AG09309 (cell line): Measurements from ENCODE around the gene KRT7.

Source experiments
- DNase-seq: peaks from one replicate; pipeline ENCODE4 v3.0.0-alpha.2; 2010; ENCODE audit warnings: low read depth
- H3K4me3 ChIP-seq: 2 replicates; pipeline ENCODE4 v1.5.1; 2011; ENCODE audit warnings: mild to moderate bottlenecking, low read depth, low read length, moderate library complexity; ENCODE audit not compliant: control insufficient read depth
- CTCF ChIP-seq: IDR thresholded peaks from 2 replicates; pipeline ENCODE4 v1.5.1; 2011; ENCODE audit warnings: mild to moderate bottlenecking, low read depth, low read length, inconsistent platforms; ENCODE audit not compliant: insufficient read depth, control insufficient read depth; ENCODE audit errors: missing control alignments

The KRT7 gene

DNA sequence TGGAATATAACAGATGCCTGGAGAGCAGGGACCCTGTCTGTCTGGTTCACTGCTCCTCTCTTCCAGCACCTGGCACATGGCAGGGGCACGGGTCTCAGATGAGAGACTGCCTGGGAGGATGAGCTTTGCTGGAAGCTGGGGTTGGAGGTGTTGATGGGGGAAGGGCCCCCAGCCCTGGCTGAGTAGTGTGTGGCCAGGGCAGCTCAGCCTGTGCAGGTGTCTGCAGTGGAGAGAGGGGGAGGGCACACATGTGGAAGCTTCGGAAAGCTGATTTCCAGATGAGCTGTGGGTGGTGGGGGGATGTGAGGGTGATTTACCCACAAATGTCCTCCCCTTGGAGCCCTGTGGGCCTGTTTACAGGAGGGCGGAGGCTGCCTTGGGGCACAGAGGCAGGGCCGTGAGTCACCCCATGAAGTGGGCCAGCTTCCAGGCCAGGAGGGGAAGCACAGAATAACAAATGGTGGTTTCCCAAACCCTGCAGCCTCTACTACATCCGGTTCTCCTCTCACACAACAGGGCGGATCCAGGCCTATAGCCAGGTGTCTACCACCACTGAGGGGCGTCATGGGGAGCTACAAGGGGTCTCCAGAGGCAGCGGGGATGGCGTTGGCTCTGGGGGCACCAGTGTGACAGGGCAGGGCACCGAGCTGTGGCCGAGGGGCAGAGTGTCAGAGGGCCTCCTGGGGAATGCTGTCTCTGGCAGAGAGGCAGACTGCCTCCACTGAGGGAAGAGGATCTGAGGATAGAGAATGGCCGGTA lies 11.0 kb downstream of the KRT7 start:
- H3K4me3 ChIP-seq = no peak overlapping the region
- no peak for TF ChIP-seq CTCF
- DNase-seq = peak; percentile 75

GRCh38 chr12:52244615-52244994 lies 11.6 kb downstream of the KRT7 start:
- DNase-seq = no peak
- TF ChIP-seq CTCF = no peak
- H3K4me3 ChIP-seq = no peak overlapping the region

- no peak for TF ChIP-seq CTCF
- DNase-seq = no peak
- no peak overlapping the region for H3K4me3 ChIP-seq
These were observed 12.4 kb downstream of the KRT7 start for GRCh38 chr12:52245259-52245961.

GRCh38 chr12:52245962-52246569 lies 13.0 kb downstream of the KRT7 start:
- no peak for DNase-seq
- no peak overlapping the region for H3K4me3 ChIP-seq
- no peak for TF ChIP-seq CTCF

DNA sequence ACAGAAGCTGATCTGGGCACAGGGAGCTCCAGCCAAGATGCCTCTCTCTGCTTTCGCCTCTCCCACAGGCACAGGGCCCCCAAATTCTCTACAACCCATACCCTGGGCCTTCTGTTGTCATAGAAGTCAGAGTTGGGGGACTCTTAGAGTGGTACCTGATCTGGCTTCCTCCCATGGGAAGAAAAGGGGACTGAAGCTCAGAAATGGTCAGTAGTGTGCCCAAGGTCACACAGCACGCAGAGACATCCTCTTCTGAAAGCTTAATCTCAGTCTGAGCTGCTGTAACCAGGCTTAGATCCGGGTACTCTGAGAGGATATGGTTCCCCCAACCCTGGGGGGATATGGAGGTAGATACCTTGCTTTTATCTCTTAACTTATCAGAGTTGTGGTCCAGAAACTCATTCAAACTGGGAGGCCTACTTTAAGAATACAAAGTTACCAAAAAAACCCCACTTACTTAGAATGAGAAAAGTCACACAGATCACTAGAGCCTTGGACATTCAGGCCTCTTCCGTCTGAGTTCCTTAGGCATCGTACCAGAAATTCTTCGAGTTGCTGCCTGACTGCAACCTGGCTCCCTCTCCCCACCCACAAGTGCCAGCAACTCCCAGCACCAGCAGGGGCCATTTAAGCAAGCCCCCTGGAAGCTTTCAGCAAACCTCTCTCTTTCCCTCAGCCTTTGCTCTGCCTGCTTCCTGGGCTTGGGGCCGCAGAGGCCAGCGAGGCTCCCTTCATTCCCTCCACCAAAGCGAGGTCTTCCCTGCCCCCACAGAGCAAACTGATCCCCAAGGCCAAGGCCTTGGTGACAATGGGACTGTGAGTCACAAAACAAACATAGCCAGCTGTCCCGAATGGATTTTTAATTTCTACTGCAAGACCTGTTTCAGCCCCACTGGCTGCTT lies 13.9 kb downstream of the KRT7 start:
- no peak for TF ChIP-seq CTCF
- no peak overlapping the region for H3K4me3 ChIP-seq
- no peak for DNase-seq
